GM13976 (cell line): Measurements from ENCODE around the gene SMARCA4.

Experiments
- DNase-seq: peaks from one replicate; pipeline ENCODE4 v3.0.0; 2012; ENCODE audit warnings: low spot score
- CTCF ChIP-seq: IDR thresholded peaks from 2 replicates; pipeline ENCODE4 v1.5.1; 2012; ENCODE audit warnings: borderline replicate concordance, mild to moderate bottlenecking; ENCODE audit not compliant: insufficient read depth; ENCODE audit errors: extremely low read depth, missing control alignments, control extremely low read depth
- in situ Hi-C: fragments of 300-500 bp; cut with MboI; formaldehyde crosslinking; loops from one replicate; pipeline ENCODE4 v1.12.0; 2022; ENCODE audit warnings: low sequenced_read_pairs, mixed read lengths, inconsistent platforms; ENCODE audit not compliant: unreplicated experiment

SMARCA4 gene

DNA sequence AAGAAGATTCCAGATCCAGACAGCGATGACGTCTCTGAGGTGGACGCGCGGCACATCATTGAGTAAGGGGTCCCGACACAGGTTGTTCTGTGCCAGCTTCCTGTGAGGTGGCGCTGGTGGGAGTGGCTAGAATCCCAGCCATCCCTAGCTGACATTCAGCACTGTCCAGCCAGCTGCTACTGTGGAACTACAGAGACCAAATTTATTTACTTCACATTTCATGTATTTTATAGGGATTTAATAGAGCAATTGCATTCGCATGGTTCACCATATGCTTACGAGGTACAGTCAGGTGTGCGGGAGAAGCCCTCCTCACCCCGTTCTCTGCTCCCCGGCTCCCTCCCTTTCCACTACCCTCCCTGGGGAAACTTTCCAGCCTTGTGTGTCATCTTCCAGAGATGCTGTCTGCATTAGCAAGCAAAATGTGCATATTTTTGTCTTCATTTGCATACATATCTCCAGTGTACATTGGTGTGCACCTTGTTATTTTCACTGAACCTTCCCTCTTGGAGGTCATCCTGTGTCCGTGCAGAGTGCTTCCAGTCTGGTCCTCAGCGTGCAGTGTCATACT is 47.2 kb downstream of the SMARCA4 start:
- in situ Hi-C loops, result no loop called here

GRCh38 chr19:11010041-11010440 is 49.2 kb downstream of the SMARCA4 start:
- in situ Hi-C loops, result no loop called here
- no peak for TF ChIP-seq CTCF

More for the DNA sequence above, 47.2 kb downstream of the SMARCA4 start:
- no peak for TF ChIP-seq CTCF
- DNase-seq, result no peak

DNA sequence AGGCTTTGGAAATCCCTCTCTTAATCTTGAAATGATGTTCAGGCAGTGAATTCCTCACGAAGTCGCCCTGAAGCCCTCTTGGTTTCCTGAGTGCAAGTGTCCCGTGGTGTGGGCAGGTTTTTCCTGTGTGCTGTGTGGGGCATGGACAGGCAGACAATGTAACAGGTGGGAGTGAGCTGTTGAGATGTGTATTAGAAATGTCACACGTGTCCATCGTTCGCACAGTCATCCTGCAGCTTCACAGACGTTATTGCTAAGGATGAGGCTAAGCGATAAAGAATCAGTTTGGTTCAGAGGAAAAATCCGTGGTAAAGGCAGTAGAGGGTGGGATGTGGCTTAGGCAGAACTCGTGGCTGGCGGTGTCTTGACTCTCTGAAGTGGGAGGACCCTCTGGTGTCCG is 51.7 kb downstream of the SMARCA4 start:
- in situ Hi-C loops, result no loop called here
- DNase-seq, result no peak
- no peak for TF ChIP-seq CTCF

More at GRCh38 chr19:11010041-11010440, 49.2 kb downstream of the SMARCA4 start:
- DNase-seq, result no peak

DNA sequence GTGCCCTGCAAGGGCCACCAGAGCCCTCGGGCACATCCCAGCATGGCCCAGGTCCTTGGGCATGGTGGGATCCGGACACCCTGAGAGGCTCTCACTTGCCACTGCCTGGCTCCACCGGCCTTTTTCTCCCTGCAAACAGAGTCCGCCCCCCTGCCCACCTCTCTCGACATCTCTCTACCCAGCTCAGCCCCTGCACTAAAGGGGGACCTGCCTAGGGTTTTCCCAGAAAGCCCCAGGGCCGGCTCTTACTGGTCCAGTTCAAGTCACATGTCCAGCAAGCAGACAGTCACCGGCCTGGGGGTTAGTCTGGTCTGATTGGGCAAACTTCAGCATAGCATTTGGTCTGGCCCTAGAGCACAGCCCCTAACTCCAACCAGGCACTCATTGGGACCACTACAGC is 52.9 kb downstream of the SMARCA4 start:
- no peak for TF ChIP-seq CTCF
- in situ Hi-C loops, result no loop called here
- no peak for DNase-seq

DNA sequence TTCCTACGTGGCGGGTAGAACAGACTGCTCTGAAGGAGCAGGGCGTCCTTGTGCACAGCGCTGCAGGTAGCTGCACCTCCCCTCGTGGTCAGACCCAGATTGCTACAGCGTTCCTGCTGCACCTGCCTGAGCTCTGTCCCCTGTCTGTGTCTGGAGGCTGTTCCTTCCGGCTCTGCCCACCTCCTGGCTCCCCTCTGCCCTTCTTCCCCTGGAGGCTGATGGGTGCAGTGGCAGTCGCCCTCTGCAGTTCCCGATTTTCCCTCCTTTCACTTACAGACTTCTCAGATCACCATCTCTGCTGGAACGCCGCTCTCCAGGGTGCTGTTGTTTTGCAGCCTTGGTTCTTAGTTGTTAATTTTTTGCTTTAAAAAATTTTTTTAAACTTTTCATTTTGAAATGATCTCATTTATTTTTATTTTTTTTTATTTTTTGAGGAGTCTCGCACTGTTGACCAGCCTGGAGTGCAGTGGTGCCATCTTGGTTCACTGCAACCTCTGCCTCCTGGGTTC is 53.6 kb downstream of the SMARCA4 start:
- no peak for DNase-seq
- no peak for TF ChIP-seq CTCF
- in situ Hi-C loops, result no loop called here

GRCh38 chr19:11016631-11017030 is 55.8 kb downstream of the SMARCA4 start:
- DNase-seq, result no peak
- no peak for TF ChIP-seq CTCF
- in situ Hi-C loops, result no loop called here
